Putamen (tissue), 1 donor: ENCODE measurements around the gene STK38L.
A peak's percentile ranks its signal among the peaks of the same experiment; 100 is the strongest.

Source experiments
- DNase-seq: peaks from one replicate; pipeline ENCODE4 v3.0.0-alpha.2; 2016; ENCODE audit warnings: low spot score

The STK38L gene

DNA sequence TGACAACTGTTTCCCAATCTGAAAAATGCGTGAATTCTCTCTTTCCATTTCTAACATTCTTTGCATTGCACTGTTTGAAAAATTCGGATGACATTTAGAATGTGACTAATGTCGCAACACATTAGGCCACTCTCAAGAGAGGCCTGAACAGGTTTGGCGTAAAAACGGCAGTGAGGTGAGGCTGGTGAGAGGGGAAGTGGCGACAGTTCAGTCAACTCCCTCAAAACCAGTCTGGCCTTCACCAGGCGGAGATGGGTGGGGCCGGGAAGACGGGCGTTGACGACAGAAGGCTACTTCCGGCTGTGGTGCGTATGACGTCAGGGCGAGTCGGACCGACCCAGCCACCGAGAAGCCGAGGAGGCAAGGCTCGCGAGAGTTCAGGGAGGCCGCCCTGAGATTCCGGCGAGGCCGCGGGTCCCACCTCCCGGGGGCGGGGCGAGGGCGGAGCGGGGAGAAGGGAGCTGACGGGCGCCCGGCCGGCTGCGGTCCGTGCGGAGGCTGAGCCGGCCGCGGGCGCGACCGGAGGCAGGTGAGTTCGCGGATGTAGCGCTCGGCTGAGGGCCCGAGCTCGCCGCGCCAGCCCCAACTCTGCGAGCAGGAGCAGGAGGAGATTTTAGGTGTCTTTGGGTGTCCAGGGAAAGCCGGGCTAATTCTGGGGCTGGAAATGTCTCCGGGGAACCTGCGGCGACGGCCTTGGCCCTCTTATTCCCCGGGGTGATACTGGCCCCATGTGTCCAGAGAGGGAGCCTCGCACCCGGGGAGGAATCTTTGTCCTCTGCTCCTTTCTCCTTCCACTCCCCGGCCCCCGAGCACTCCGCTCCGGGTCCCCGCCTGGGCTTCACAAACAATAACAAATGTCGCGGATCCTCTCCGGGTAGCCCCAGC, at the start of gene STK38L:
TSS of gene STK38L (plus strand) at position 483 of the 885 bp plus-strand sequence. CDS start 53,435 bp downstream, outside the sequence.
- DNase-seq: peak; percentile 88

DNA sequence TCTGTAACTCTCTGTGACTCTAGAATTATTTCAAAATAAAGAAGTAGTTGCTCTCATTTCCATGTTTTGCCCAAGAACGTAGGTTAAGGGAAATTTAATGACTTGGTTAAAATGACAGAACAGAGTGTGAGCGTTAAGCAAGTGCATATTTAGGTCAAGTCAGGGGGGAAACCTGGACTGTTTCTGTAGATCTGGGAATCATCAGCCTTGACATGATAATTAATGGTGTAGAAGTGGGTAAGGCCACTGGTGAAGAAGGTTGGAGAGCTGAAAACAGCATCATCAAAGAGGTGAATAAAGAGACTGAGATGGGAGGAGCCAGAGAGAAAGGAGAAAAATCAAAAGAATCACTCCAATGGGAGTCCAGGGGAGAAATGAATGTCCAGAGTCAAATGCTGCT, 49.4 kb upstream of the STK38L start:
- DNase-seq: no peak

DNA sequence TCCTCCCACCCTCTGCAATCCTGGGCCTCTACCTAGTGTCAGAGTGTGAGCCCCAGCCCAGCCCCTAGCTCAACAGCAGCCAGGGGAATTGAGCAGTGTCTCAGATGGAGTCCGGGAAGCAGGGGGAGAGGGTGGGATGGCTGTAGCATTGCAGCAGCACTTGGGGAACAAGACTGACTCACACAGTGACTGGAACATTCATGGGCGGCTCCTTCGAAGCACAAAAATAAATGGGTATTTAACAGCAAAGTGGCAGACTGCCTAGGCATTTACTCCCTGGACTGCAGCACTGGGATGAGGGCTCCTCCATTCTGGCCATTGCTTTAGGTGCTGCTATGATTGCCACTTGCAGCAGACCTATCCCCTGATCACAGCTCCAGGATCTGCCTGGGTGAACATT, 46.0 kb upstream of the STK38L start:
- DNase-seq: no peak

DNA sequence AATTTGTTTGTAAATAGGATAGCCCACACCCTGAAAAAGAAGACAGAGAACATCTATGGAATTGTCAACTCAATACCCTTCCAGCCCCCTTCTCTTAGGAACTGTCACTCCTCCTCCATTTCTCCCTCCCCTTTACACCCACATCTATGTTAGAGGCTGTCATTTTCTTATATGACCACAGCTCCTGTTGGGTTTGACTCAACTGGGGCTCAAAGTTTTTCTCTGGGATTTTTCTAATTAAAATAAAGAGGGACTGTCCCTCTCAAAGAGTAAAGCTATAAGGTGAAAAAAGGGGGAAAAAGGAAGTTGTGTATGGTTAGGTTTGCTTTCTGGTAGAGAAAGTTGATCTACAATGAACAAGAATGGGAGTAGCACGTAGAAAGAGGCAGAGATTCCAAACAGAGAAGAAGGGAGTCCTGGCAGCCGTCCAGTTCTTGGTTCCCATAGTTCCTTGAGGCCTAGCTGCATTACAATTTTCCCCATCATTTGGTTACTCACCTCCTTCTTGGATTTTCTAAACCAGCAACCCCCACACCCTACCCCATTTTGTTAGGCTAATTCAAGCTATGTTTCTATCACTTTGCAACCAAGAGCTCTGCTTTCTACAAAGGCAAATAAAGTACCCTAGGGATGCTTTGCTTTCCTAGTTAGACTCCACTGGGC, 44.3 kb upstream of the STK38L start:
- DNase-seq: no peak

DNA sequence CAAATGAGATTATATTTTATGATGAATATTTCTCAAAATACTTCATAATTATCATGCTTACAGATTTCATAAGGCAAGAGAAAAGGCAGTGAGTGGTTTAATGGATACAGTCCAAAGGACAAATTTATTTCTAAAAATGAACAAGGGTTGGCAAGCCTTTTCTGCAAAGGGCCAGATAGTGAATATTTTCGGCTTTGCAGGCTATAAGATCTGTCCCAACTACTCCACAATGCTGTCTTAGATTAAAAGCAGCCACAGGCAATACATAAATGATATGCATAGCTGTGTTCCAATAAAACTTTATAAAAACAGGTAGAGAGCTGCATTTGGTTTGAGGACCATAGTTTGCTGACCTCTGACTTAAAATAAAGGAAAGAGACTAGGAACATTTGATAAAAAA, 42.9 kb upstream of the STK38L start:
- DNase-seq: no peak

DNA sequence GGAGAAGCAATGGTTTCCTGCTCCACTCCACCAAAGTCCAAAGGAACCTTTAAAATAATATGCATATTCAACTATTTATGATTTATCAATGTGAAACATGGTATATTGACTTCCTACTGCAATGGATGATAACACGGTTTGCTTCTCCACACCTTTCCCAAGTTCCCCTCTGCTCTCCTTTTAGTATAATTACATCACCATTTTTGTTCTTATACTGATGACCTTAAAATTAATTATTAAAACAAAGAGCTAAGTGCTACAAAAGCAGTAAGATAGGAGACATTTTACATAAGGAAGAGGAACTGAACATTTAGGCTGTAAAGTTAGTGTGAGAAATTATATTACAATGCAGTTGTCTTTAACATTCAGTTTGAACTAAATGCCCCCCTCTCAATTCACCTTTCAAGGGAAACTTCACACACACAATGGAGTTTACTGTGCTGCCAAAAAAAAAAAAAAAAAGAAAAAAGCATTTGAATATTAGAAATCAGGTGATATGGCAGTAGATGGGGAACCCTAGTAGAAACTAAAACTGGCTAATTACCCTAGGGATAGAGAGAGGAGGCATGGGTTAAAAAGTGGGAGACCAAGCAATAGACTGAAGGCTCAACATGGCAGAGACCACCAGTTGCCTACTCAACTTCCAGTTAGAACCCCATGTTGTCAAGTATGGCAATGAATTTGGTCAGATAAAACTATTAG, 37.1 kb upstream of the STK38L start:
- no peak for DNase-seq

DNA sequence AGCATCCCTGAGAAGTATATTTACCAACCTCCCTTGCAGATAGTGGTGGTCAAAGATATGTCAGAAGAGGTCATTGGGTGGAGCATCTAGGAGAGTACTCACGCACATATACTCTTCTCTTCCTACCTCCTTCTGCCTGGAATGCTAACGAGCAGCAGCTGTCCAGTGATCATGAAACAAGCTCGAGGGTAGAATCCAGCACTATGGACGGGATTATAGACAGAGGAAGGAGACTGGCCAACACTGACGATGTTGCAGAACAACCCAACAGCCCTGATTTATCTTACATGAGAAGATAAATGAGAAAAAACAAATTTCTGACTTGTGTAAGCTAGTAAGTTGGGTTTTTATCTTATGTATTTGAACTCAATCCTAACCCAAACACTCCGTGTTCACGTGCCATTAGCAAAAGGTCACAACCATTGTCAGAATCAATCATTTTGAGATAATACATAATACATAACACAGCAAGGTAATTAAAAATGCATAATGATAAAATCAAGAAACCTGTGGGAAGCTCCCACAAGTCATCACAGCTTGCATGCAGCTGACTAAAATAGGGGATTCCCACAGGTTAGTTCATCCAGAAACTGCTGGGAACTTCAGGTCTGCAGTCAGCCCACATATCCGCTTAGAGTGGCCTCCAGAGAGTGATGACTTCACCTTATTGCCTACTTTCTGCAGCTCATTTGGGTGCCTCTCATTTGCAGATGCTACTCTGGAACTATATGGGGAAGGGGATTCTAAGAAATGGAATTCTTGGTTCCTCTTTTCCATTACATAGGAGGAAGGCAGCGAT, 36.3 kb upstream of the STK38L start:
- no peak for DNase-seq

DNA sequence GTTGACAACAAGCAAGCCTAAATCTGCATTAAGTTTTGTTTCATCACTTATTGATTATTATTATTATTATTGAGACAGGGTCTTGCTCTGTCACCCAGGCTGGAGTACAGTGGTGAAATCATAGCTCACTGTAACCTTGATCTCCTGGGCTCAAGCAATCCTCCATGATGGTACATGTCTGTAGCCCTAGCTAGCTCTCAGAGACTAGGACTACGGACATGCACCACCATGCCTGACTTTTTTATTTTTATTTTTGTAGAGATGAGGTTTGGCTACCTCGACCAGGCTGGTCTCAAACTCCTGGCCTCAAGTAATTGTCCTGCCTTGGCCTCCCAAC, 35.7 kb upstream of the STK38L start:
- no peak for DNase-seq

DNA sequence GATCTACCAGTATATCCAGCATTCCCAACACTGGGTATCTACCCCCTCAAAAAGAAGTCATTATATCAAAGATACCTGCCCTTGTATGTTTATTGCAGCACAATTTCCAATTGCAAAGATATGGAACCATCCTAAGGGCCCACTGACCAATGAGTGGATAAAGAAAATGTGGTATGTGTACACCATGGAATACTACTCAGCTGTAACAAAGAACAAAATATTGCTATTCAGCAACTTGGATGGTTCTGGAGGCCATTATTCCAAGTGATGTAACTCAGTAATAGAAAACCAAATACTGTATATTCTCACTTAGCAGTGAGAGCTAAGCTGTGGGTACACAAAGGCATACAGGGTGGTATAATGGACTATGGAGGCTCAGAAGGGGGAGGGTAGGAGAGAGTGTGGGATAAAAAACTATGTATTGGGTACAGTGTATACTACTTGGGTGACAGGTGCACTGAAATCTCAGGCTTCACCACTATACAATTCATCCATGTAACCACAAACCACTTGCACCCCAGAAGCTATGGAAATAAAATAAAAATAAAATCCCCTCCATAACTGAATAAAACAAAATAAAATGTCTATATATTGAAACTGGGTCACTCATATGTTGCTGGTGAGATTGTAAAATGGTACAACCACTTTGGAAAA, 34.7 kb upstream of the STK38L start:
- DNase-seq: no peak

DNA sequence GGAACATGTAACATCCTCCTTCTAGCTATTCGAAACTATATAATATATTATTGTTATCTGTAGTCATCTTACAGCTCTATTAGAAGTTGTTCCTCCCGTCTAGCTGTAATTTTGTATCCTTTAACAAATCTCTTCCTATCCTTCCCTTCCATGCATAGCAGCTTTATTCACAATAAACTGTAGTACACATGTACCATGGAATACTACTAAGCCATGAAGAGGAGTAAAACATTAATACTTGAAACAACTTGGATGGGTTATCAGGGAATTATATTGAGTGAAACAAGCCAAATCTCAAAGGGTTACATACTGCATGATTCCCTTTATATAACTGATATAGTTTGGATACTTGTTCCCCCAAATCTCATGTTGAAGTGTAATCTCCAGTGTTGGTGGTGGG, 33.9 kb upstream of the STK38L start:
- DNase-seq: no peak

DNA sequence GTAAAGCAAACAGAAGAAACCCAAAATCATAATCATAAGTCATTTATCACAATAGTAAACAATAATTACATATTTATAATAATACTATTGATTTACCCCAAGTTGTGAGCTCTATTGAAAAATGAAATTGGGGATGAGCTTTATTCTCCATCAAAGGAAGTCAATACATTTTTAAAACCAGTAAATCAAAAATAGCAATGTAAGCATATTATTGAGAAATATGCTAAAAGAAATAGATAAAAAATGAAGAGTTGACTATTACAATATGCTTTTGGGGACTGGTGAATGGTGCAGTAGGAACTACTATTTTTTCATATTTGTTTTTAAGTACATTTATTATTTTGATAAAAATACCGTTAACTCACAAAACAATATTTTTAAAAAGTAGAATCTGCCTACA, 31.2 kb upstream of the STK38L start:
- no peak for DNase-seq

DNA sequence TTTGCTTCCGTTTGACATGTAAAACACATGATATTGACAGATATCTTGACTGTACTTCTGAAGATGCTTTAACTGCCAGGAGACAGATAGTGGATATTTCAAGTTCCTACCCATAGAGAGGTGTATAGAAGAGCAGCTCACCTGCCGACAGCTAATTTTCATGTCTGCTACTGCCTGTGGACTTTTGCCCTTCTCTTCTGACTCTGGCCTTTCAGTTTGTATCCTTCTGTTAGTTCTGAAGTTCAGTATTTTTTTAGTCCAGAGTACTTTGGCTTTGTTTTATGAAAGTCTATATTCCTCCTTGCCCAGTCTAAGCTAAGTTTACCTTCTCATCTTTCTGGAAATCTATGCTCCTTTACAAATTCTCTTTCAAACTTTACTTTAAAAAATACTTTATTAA, 30.8 kb upstream of the STK38L start:
- DNase-seq: no peak

DNA sequence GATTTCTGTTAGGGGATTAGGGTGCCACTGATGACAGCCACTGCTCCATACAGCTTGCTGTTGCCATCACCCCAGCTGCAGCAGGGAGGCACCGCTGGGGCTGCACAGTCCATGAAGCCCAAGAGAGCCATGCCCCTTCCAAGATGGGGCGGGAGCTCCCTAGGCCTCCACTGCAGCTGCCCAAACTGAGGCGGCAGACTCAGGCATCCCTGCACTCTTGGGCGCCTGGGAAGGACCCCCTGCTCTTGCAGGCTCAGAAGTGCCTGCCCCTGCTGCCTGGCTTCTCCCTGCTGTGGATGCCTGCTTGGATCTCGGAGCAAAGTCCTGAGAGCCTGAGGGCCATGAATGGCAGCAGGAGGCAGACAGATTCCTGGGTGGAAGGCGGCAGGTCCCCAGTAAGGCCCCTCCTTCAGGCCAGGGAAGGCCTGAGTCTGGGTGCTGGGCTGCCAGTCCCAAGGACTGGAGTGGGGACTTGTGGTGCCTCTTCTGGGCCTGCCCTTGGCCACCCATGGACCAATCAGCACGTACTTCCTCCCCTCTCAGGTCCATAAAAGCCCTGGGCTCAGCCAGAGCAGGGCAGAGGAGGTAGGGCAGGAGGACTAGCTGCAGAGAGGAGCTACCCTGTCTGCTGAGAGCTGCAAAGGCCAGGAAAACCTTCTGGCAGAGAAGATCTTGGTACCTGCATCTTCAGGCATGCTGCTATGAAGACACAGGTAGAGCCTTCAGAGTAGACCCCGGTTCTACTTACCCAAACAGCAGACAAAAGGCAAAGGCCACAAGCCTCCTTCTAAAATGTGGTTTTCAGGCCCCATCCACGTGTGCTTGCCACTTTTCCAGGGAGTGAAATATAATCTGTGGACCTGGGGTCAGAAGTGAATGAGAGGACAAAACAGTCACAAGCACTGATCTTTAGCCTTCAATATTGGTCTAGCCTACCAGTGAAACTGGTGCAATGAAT, 30.0 kb upstream of the STK38L start:
- no peak for DNase-seq

DNA sequence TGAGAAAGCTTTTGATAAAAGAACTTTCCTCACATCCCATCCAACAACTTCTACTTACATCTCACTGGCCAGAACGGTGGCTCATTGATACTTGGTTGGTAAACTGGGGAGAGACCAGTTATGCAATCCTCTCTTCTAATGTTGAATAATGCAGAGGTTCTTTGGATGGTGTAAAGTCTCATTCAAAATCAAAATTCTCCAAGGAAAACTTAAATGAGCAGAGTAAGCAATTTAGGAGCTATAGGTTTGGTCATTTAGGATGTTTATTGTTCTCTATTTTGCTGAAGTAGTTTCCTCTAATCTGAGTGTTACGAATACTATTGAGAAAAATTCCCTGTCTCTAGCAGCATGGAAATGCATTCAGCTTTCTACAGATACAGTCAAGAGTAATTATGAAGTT, 26.5 kb upstream of the STK38L start:
- no peak for DNase-seq

DNA sequence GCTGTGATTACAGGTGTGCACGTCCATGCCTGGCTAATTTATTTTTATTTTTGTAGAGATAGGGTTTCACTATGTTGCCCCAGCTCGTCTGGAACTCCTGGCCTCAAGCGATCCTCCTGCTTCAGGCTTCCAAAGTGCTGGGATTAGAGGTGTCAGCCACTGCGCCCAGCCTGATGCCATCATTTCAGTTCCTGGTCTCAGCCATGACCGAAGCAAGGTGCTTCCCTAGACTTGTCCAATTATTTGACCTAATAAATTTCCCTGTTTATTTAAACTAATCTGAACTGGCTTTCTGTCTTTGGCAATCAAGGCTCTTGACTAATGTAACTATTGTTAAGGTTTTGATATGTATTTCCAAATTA, 24.4 kb upstream of the STK38L start:
- DNase-seq: no peak

DNA sequence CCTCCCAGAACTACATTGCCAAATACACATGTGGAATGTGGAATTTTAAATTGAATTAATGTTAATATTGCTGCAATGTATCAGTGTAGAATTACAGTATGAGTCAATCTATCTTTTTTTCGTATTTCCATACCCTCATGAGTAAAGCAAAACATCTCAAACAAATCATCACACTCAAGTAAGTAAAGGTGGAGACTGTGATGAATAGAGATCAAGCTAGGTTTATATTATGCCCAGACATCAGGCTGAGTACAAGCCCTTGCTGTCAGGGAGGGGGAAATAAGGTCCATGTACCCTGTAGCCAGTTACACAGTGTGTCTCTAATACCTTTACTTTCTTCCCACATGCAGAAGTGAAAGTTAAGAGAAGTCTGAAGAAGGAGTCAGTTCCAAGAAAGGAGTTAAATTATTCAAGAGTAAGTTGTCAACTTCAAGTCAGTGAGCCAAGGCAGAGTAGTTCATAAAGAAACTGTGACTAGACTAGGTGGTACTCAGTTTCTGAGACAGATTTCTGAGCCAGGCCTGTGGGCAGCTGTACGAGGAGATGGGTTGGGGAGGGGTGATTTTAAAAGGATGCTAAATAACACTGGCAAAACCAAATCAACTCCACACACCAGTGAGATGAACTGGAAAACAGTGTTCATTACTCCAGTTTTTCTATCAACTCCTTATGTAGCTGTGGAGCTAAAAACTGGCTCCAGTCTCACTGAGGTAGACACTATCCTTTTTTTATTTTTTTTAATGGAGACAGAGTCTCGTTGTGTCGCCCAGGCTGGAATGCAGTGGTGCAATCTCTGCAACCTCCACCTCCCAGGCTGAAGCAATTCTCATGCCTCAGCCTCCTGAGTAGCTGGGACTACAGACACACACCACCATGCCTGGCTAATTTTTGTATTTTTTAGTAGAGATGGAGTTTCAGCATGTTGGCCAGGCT, 23.8 kb upstream of the STK38L start:
- DNase-seq: no peak

DNA sequence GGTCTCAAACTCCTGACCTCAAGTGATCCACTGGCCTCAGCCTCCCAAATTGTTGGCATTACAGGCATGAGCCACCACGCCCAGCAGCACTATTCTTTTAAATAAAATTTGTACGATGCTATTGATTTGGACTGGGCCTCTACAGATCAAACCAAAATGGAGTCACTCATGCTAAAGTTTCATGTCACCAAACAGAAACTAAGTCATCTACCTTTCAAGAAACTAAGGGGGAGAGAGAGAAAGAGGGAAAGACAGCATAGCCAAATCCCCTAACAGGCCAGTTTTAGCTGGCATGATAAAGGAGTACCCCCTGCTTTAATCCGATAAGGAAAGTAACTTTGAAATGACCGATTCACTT, 23.1 kb upstream of the STK38L start:
- no peak for DNase-seq

DNA sequence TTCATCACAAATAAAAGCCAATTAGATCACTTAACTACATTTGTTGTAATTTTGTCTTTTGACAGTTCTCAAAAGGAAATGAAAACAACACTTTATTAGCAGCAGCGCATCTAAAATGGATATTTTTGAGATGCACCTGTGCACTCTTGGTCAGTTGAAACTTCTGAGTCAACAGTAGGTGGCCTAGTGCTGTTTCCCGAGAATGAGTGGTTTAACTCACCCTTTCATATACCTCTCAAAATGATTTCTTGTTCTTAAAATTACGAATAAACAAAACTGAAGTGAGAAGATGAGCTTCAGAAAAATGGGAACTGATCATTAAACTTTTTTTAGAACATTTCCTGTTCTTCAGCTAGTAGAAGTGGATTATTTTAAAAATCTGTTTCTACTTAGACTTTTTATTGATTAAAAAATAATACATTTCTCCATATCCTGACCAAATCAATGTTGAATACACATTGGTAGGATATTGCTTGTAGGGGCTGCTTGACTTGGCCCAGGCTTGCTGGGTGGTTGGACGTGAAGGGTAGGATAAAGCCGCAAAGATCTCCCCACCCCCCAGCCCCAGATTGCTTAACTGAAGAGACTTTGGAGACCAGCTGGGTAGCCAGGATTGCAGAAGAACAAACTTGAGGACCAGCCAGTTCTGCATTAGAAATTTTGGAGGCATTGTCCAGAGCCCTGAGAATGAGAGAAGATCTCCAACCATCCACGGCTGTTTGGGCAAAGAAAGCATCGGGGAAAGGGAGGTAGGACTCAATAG, 22.3 kb upstream of the STK38L start:
- no peak for DNase-seq

DNA sequence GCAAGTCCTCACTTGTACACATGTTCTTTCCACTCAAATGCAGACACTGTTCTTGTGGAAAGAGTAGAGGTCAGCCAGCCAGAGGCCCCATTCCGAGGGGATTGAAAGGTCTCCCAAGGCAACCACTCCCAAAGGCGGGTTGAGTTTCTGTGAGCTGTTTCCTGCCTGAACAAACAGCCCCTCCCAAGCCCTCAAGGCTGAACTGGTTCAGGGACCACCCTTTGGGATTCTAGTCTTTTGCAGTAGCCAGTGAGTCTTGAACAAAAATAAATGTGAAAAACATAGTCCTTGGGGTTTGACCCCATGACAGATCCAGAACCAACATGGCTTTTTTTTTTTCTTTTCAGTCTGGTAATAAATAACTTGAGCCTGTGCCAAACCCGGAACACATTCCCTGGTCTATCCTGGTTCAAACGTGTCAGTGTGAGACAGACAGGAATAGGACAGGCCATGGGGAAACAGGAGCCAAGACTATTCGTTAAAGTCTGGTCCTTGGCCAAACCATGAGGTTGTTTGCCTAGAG, 17.6 kb upstream of the STK38L start:
- DNase-seq: no peak
